Calu3 (cell line): ENCODE measurements around the gene ATP6V1A. TPM values are rescaled to one million over a fixed set of nuclear protein-coding genes. Genes with fewer than 3 reads are reported as not detected.

Experiments
- BruUV-seq: library from RNA; stranded (reverse); fragments of 400-500 nt; replicated peaks from 2 replicates; lab custom pipeline; 2021; lab: Mats Ljungman, UMichigan
- CTCF ChIA-PET: fragments of 300-600 bp; sonication (Branson Sonifier 250); formaldehyde crosslinking; loops from one replicate; lab custom pipeline; 2022; ENCODE audit warnings: antibody characterized with exemption; lab: Charles Lee
- DNase-seq: peaks from one replicate; pipeline ENCODE4 v3.0.0; 2022
- H3K27ac Mint-ChIP-seq: one replicate; pipeline ENCODE4 v1.8.0; 2022; ENCODE audit warnings: mixed read lengths; ENCODE audit not compliant: unreplicated experiment
- H3K27me3 Mint-ChIP-seq: one replicate; pipeline ENCODE4 v1.8.0; 2022; ENCODE audit warnings: mixed read lengths; ENCODE audit not compliant: unreplicated experiment
- H3K36me3 Mint-ChIP-seq: one replicate; pipeline ENCODE4 v1.8.0; 2022; ENCODE audit warnings: mild to moderate bottlenecking, moderate library complexity, mixed read lengths; ENCODE audit not compliant: insufficient read depth, unreplicated experiment
- H3K4me1 Mint-ChIP-seq: one replicate; pipeline ENCODE4 v1.8.0; 2022; ENCODE audit warnings: mild to moderate bottlenecking, low read depth, mixed read lengths; ENCODE audit not compliant: unreplicated experiment
- H3K4me3 Mint-ChIP-seq: one replicate; pipeline ENCODE4 v1.8.0; 2022; ENCODE audit warnings: mild to moderate bottlenecking, low read depth, moderate library complexity, mixed read lengths; ENCODE audit not compliant: unreplicated experiment
- H3K9me3 Mint-ChIP-seq: one replicate; pipeline ENCODE4 v1.8.0; 2022; ENCODE audit warnings: low read depth, mixed read lengths; ENCODE audit not compliant: unreplicated experiment
- CTCF ChIP-seq: fragments of 200-600 bp; IDR thresholded peaks from one replicate; pipeline ENCODE4 v1.8.0; 2022; ENCODE audit warnings: antibody characterized with exemption; ENCODE audit not compliant: unreplicated experiment
- intact Hi-C: fragments of 100-400 bp; cut with micrococcal nuclease; formaldehyde crosslinking; loops from one replicate; pipeline ENCODE4 v1.10.0; 2022; ENCODE audit not compliant: unreplicated experiment
- total RNA-seq: library from RNA; stranded (reverse); gene quantifications from 2 replicates; pipeline ENCODE4 v1.2.3, GENCODE V29; 2022

ATP6V1A gene
- total RNA-seq, 1 experiment from 2014 or later = 65.2 TPM

DNA sequence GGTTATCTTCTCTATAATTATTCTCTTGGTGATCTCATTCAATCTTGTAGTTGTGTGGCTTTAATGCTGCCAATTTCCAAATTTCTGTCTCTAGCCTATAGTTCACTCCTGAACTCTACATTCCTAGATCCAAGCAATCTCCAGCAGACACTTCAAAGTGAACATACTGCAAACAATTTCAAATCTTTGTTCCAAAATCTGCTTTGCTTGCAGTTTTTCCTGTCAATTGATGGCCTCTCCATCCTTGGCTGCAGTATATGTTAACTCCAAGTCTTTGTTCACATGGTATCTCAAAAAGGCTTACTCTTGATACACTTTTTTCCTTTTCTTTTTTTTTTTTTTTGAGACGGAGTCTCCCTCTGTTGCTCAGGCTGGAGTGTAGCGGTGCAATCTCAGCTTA is 18.2 kb upstream of the ATP6V1A start:
- no peak for DNase-seq
- Mint-ChIP-seq H3K9me3 (no peaks in the 10 kb centered on the region), H3K4me3 (no peak overlapping the region), H3K36me3 (peaks cover 10% of the 10 kb centered on the region), H3K27ac (no peak overlapping the region), H3K4me1 (no peaks in the 10 kb centered on the region), H3K27me3 (no peaks in the 10 kb centered on the region)
- intact Hi-C loops = no loop called here
- CTCF ChIA-PET = no interaction called here
- TF ChIP-seq CTCF = no peak
- no TSS peak for BruUV-seq

DNA sequence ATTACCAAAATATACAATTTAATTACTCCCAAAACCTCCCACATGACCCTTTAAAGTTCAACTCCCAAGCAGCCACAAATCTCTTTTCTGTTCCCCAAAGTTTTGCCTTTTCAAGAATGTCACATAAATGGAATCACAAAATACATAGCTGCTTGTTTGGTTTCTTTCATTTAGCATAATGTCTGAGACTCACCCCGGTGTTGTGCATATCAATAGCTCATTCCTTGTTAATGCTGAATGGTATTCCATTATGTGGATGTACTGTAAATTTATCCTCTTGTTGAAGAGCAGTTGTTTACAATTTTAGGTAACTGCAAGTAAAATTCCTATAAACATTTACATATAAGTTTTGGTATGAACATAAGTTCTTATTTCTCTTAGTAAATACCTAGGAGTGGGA is 16.3 kb upstream of the ATP6V1A start:
- Mint-ChIP-seq H3K36me3 (peaks cover 10% of the 10 kb centered on the region), H3K27ac (no peak overlapping the region), H3K9me3 (no peaks in the 10 kb centered on the region), H3K4me3 (no peak overlapping the region), H3K4me1 (no peaks in the 10 kb centered on the region), H3K27me3 (no peaks in the 10 kb centered on the region)
- intact Hi-C loops = no loop called here
- no peak for DNase-seq
- no TSS peak for BruUV-seq
- CTCF ChIA-PET = interaction anchor here (1.3 kb wide), 1 partner anchor 14 kb away, joined by 6 read pairs; no protein-coding TSS in a partner anchor
- TF ChIP-seq CTCF = no peak

DNA sequence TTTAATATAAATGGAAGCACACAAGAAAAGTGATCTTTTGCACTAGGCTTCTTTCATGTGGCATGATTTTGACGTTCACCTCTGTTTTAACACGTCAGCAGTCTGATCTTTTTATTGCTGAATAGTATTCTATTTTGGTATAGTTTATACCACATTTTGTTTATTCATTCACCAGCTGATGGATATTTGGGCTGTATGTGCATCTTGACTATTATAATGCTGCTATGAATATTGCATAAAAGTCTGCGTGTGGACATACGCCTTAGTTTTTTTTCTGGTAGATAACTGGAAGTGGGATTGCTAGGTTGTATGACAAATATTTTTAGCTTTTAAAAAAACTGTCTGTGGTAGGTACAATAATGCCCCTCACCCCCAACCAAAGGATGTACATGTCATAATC is 15.1 kb upstream of the ATP6V1A start:
- intact Hi-C loops = no loop called here
- no TSS peak for BruUV-seq
- DNase-seq = no peak
- Mint-ChIP-seq H3K4me3 (no peak overlapping the region), H3K27ac (no peak overlapping the region), H3K4me1 (no peaks in the 10 kb centered on the region), H3K36me3 (peaks cover 10% of the 10 kb centered on the region), H3K9me3 (no peaks in the 10 kb centered on the region), H3K27me3 (no peaks in the 10 kb centered on the region)
- TF ChIP-seq CTCF = no peak
- CTCF ChIA-PET = no interaction called here

GRCh38 chr3:113736548-113737089 is 10.2 kb upstream of the ATP6V1A start:
- H3K4me3 Mint-ChIP-seq = no peak overlapping the region
- H3K9me3 Mint-ChIP-seq = no peaks in the 10 kb centered on the region
- no peak overlapping the region for H3K27ac Mint-ChIP-seq
- H3K4me1 Mint-ChIP-seq = peaks cover 9% of the 10 kb centered on the region
- no TSS peak for BruUV-seq
- no peaks in the 10 kb centered on the region for H3K36me3 Mint-ChIP-seq
- intact Hi-C loops = loop anchor here (1.0 to 2.0 kb wide), 2 partner anchors 102 to 177 kb away; partner anchors contain the start of gene GRAMD1C
- H3K27me3 Mint-ChIP-seq = no peaks in the 10 kb centered on the region
- CTCF ChIA-PET = interaction anchor here (0.5 to 2.5 kb wide), 9 partner anchors 9 to 221 kb away, joined by 3 to 21 read pairs (median 3); partner anchors contain the start of genes ATP6V1A and NAA50
- DNase-seq = no peak
- TF ChIP-seq CTCF = peak; percentile 28
